Measurements from ENCODE around the gene CORIN. TPM values are rescaled to one million over a fixed set of nuclear protein-coding genes. Genes with fewer than 3 reads are reported as not detected.

CORIN gene
- total RNA-seq, 1 experiment from 2014 or later: 0.07 TPM

DNA sequence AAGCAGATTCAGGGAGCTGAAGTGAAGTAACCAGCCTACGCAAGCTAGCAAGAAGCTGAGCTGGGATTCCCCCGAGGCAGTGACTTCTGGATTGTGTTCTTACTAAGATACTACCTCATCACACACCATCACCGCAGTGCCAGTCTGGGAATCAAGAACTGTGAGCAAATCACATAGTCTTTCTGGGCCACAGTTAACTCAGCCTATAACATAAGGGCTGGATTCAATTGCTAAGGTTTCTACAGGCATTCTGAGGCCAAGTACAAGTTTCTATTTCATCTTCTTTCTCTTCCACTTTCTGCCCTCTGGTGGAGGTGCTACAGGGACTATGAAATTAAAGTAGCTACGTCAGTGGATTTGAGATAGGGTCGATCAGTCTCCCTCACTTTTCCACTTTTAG is 1.4 kb upstream of the CORIN start:
- Mint-ChIP-seq H3K27me3 (ENCODE audit: unreplicated experiment) (no peaks in the 10 kb centered on the region), H3K27ac (ENCODE audit: unreplicated experiment) (no peak overlapping the region), H3K4me1 (ENCODE audit: low read depth, unreplicated experiment) (no peaks in the 10 kb centered on the region), H3K4me3 (ENCODE audit: low read depth, unreplicated experiment) (no peak overlapping the region), H3K9me3 (ENCODE audit: low read depth, unreplicated experiment) (no peaks in the 10 kb centered on the region), H3K36me3 (ENCODE audit: insufficient read depth, unreplicated experiment) (peaks cover 23% of the 10 kb centered on the region)
- no TSS peak for BruUV-seq (replicated peaks)
- TF ChIP-seq, protein P1, sequence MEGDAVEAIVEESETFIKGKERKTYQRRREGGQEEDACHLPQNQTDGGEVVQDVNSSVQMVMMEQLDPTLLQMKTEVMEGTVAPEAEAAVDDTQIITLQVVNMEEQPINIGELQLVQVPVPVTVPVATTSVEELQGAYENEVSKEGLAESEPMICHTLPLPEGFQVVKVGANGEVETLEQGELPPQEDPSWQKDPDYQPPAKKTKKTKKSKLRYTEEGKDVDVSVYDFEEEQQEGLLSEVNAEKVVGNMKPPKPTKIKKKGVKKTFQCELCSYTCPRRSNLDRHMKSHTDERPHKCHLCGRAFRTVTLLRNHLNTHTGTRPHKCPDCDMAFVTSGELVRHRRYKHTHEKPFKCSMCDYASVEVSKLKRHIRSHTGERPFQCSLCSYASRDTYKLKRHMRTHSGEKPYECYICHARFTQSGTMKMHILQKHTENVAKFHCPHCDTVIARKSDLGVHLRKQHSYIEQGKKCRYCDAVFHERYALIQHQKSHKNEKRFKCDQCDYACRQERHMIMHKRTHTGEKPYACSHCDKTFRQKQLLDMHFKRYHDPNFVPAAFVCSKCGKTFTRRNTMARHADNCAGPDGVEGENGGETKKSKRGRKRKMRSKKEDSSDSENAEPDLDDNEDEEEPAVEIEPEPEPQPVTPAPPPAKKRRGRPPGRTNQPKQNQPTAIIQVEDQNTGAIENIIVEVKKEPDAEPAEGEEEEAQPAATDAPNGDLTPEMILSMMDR (IDR thresholded peaks at IDR 0.05; ENCODE audit: unreplicated experiment): no peak
- CTCF ChIA-PET: interaction anchor here (1.0 kb wide), 1 partner anchor 134 kb away, joined by 4 read pairs; no protein-coding TSS in a partner anchor
- no peak for DNase-seq
- intact Hi-C loops (cut with micrococcal nuclease; ENCODE audit: unreplicated experiment): loop anchor here (5.0 to 10.0 kb wide), 2 partner anchors 152 to 246 kb away; no protein-coding TSS in a partner anchor

DNA sequence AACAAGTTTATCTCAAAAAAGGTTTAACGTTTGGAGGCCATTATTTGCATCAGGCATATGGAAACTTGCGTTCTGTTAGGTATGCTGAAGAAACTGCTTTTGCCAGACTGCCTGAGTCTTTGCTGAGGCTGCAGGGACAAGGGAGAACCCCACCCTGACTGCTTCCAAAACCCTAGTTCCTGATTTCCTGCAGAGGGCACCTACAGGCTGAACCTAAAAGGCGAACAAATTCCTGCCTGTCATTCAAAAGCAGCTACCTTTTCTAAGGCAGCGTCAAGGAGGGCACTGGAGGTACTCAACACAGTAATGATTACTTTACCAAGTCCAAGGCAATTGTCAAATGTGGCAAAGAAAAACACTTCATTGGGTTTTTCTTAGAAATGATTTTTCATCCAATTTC is 578 bp upstream of the CORIN start:
- no peak overlapping the region for H3K27ac Mint-ChIP-seq (ENCODE audit: unreplicated experiment)
- H3K9me3 Mint-ChIP-seq (ENCODE audit: low read depth, unreplicated experiment): no peaks in the 10 kb centered on the region
- peaks cover 19% of the 10 kb centered on the region for H3K36me3 Mint-ChIP-seq (ENCODE audit: insufficient read depth, unreplicated experiment)
- BruUV-seq (replicated peaks): no TSS peak
- CTCF ChIA-PET: no interaction called here
- H3K27me3 Mint-ChIP-seq (ENCODE audit: unreplicated experiment): no peaks in the 10 kb centered on the region
- no peak for DNase-seq
- H3K4me1 Mint-ChIP-seq (ENCODE audit: low read depth, unreplicated experiment): no peaks in the 10 kb centered on the region
- TF ChIP-seq, protein P1 (IDR thresholded peaks at IDR 0.05; ENCODE audit: unreplicated experiment): no peak
- intact Hi-C loops (cut with micrococcal nuclease; ENCODE audit: unreplicated experiment): loop anchor here (1.0 to 10.0 kb wide), 3 partner anchors 95 to 246 kb away; no protein-coding TSS in a partner anchor
- peak overlapping the region; percentile 93 for H3K4me3 Mint-ChIP-seq (ENCODE audit: low read depth, unreplicated experiment)

DNA sequence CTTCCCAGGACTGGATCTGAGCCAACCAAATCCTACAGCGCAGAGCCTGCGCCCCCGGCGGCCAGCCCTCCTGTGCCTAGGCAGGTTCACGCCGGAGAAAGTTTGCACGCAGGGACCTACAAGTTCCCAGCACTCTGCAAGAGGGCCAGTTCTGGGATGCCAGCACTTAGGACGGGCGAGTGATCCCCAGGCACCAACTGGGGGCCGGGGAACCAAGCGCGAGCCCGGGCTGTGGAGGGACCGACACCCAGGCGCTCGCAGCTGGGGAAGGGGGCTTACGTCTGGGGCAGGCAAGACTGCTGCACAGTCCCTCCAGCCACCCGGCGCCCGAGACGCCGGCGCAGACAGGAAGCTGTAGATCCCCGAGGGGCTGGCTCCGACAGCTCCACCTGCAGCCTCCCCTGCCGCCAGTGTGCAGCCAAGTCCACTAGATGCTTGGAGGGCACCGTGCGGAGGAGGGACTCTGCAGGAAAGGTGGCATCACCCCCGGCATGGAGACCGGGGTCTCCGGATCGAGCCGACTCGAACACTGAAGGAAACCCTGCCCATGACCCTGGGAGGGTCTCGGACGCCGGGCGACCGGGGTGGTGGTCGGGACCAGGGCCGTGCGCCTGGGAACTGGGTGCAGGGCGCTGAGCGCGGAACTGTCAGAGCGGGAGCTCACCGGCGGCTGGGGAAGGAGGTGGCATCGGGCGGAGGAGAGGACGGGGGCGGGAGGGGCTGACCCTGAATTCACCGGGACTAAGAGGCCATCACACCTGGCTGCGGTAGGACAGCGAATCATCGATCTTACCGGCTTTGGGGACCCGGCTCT is 566 bp downstream of the CORIN start:
- intact Hi-C loops (cut with micrococcal nuclease; ENCODE audit: unreplicated experiment): loop anchor here (5.0 to 10.0 kb wide), 2 partner anchors 150 to 248 kb away; no protein-coding TSS in a partner anchor

DNA sequence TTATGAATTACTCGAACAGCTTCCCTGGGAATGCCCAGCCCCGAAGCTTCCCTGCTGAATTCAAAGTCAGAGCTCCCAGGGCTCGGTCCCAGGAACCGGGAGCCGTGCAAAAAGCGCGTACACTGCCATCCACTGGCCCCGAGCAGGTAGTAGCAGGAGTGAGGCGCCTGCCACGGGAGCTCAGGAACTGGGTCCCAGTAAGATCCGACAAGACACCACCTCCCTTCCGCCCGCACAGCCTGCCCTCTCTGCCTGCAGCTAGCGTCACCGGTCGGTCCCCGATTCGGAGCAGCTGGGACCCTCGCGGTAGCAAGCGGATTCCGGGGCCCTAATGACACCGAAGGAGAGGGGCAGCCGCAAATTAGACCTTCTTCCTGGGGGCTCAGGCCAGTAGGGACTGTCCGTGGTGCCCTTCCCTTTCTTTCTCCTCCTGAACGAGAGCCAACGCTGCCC is 1.2 kb downstream of the CORIN start:
- H3K27me3 Mint-ChIP-seq (ENCODE audit: unreplicated experiment): no peaks in the 10 kb centered on the region
- H3K27ac Mint-ChIP-seq (ENCODE audit: unreplicated experiment): peak overlapping the region; percentile 39

More for the DNA sequence above, 566 bp downstream of the CORIN start:
- CTCF ChIA-PET: interaction anchor here (0.6 to 3.3 kb wide), 11 partner anchors 97 to 272 kb away, joined by 3 to 28 read pairs (median 5); no protein-coding TSS in a partner anchor
- Mint-ChIP-seq H3K36me3 (ENCODE audit: insufficient read depth, unreplicated experiment) (peaks cover 19% of the 10 kb centered on the region), H3K9me3 (ENCODE audit: low read depth, unreplicated experiment) (no peaks in the 10 kb centered on the region), H3K27me3 (ENCODE audit: unreplicated experiment) (no peaks in the 10 kb centered on the region), H3K4me1 (ENCODE audit: low read depth, unreplicated experiment) (no peaks in the 10 kb centered on the region), H3K27ac (ENCODE audit: unreplicated experiment) (peak overlapping the region; percentile 39), H3K4me3 (ENCODE audit: low read depth, unreplicated experiment) (peak overlapping the region; percentile 93)
- DNase-seq: peak; percentile 61
- BruUV-seq (replicated peaks): no TSS peak
- TF ChIP-seq, protein P1 (IDR thresholded peaks at IDR 0.05; ENCODE audit: unreplicated experiment): no peak

More for the DNA sequence above, 1.2 kb downstream of the CORIN start:
- Mint-ChIP-seq H3K9me3 (ENCODE audit: low read depth, unreplicated experiment) (no peaks in the 10 kb centered on the region), H3K4me3 (ENCODE audit: low read depth, unreplicated experiment) (peak overlapping the region; percentile 93), H3K36me3 (ENCODE audit: insufficient read depth, unreplicated experiment) (peaks cover 19% of the 10 kb centered on the region), H3K4me1 (ENCODE audit: low read depth, unreplicated experiment) (no peaks in the 10 kb centered on the region)
- TF ChIP-seq, protein P1 (IDR thresholded peaks at IDR 0.05; ENCODE audit: unreplicated experiment): no peak
- peak; percentile 77 for DNase-seq
- CTCF ChIA-PET: interaction anchor here (0.6 to 3.3 kb wide), 11 partner anchors 97 to 272 kb away, joined by 3 to 28 read pairs (median 5); no protein-coding TSS in a partner anchor
- intact Hi-C loops (cut with micrococcal nuclease; ENCODE audit: unreplicated experiment): loop anchor here (1.0 to 10.0 kb wide), 3 partner anchors 131 to 248 kb away; no protein-coding TSS in a partner anchor
- no TSS peak for BruUV-seq (replicated peaks)
